Parathyroid adenoma (tissue), 2 donors: ENCODE data around the gene DIPK1B.

Experiments
- H2AFZ ChIP-seq: fragments of 300-600 bp; sonication (generic); one replicate; pipeline ENCODE4 v1.7.0; 2017; ENCODE audit warnings: antibody characterized with exemption, mild to moderate bottlenecking
- H3K27ac ChIP-seq: fragments of 300-600 bp; sonication (generic); one replicate; pipeline ENCODE4 v1.7.0; 2017
- H3K27me3 ChIP-seq: fragments of 300-600 bp; sonication (generic); one replicate; pipeline ENCODE4 v1.7.0; 2017; ENCODE audit warnings: low read length; ENCODE audit not compliant: control insufficient read depth, insufficient read depth
- H3K36me3 ChIP-seq: fragments of 300-600 bp; sonication (generic); one replicate; pipeline ENCODE4 v1.7.0; 2017; ENCODE audit warnings: low read length; ENCODE audit not compliant: control insufficient read depth, insufficient read depth
- H3K4me1 ChIP-seq: fragments of 300-600 bp; sonication (generic); one replicate; pipeline ENCODE4 v1.7.0; 2017; ENCODE audit warnings: control low read depth
- H3K4me2 ChIP-seq: fragments of 300-600 bp; sonication (generic); one replicate; pipeline ENCODE4 v1.7.0; 2017; ENCODE audit warnings: low read length
- H3K4me3 ChIP-seq: fragments of 300-600 bp; sonication (generic); one replicate; pipeline ENCODE4 v1.7.0; 2017; ENCODE audit warnings: low read depth, low read length
- H3K79me2 ChIP-seq: fragments of 300-600 bp; sonication (generic); one replicate; pipeline ENCODE4 v1.7.0; 2017; ENCODE audit warnings: control low read depth
- H3K9ac ChIP-seq: fragments of 300-600 bp; sonication (generic); one replicate; pipeline ENCODE4 v1.7.0; 2017; ENCODE audit warnings: mild to moderate bottlenecking
- H3K9me3 ChIP-seq: fragments of 300-600 bp; sonication (generic); one replicate; pipeline ENCODE4 v1.7.0; 2017; ENCODE audit warnings: low read length; ENCODE audit not compliant: control insufficient read depth
- TF ChIP-seq, protein P1 (sequence below): fragments of 300-600 bp; sonication (generic); IDR thresholded peaks from one replicate; pipeline ENCODE4 v1.7.0; 2017; ENCODE audit warnings: antibody characterized with exemption, mild to moderate bottlenecking
- donor health status: primary hyperparathyroidism.

The DIPK1B gene

DNA sequence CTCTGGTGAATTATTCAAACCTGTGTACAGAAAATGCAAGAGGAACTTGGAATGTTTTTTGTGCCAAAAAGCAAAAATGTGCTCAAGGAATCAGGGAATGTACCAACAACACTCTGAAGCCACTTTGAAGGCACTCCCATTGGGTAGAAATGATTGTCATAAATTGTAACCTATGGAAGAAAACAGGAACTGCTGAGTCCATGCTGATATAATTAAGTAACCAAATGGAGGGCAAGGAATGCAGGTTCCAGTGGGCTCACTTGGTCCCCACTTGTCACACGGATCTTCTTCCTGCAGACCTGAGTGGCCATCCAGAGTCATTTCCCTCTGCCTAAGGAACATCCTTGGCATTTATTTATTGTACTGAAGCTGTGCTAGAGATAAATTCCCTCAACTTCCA, 38.9 kb downstream of the DIPK1B start:
- Histone ChIP-seq H2AFZ (no peak overlapping the region), H3K27ac (no peak overlapping the region), H3K4me1 (no peaks in the 10 kb centered on the region), H3K36me3 (no peaks in the 10 kb centered on the region), H3K27me3 (no peaks in the 10 kb centered on the region), H3K79me2 (no peaks in the 10 kb centered on the region), H3K4me3 (no peak overlapping the region), H3K9ac (no peak overlapping the region), H3K9me3 (no peaks in the 10 kb centered on the region), H3K4me2 (no peak overlapping the region)
- TF ChIP-seq, protein P1, sequence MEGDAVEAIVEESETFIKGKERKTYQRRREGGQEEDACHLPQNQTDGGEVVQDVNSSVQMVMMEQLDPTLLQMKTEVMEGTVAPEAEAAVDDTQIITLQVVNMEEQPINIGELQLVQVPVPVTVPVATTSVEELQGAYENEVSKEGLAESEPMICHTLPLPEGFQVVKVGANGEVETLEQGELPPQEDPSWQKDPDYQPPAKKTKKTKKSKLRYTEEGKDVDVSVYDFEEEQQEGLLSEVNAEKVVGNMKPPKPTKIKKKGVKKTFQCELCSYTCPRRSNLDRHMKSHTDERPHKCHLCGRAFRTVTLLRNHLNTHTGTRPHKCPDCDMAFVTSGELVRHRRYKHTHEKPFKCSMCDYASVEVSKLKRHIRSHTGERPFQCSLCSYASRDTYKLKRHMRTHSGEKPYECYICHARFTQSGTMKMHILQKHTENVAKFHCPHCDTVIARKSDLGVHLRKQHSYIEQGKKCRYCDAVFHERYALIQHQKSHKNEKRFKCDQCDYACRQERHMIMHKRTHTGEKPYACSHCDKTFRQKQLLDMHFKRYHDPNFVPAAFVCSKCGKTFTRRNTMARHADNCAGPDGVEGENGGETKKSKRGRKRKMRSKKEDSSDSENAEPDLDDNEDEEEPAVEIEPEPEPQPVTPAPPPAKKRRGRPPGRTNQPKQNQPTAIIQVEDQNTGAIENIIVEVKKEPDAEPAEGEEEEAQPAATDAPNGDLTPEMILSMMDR, result no peak

DNA sequence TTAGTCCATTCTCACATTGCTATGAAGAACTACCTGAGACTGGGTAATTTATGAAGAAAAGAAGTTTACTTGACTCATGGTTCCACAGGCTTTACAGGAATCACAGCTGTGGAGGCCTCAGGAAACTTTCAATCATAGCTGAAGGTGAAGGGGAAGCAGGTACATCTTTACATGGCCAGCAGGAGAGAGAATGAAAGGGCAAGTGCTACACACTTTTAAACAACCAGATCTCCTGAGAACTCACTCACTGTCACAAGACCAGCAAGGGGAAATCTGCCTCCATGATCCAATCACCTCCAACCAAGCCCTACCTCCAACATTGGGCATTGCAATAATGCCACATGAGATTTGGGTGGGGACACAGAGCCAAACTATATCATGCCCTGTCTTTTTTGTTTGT, 39.4 kb downstream of the DIPK1B start:
- Histone ChIP-seq H3K9ac (no peak overlapping the region), H3K4me1 (no peaks in the 10 kb centered on the region), H3K4me3 (no peak overlapping the region), H3K36me3 (no peaks in the 10 kb centered on the region), H3K4me2 (no peak overlapping the region), H3K79me2 (no peaks in the 10 kb centered on the region), H3K9me3 (no peaks in the 10 kb centered on the region), H3K27me3 (no peaks in the 10 kb centered on the region), H3K27ac (no peak overlapping the region), H2AFZ (no peak overlapping the region)
- TF ChIP-seq, protein P1, result no peak

DNA sequence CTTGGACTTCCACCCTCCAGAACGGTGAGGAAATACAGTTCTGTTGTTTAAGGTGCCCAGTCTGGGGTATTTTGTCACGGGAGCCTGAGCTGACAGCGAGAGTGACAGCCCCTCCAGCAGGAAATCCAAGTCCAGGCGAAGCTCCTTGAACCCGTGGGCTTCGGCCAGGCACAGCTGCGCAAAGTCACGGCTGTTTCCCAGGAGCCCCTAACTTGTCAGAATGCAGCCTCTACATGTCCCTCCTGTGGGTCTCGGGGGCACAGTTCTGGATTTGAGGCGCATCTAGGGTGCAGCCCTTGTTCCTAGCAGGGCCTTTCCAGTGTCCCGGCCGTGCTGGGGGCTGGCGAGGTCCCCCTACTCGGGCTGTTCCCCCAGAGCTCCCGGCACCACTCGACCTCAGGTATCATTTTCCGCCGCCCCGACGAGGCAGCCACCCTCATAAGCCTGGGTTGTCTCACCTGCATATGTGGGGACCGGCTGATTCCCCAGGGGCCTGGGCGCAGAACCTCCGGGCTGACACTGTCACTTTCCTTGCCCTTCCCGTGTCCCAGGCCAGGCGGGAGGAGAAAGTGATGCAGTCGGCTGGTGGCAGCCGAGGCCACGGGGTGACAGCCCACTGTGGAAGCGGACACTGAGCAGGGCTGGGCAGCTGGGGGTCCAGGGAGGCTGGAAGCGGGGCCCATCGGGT, 41.1 kb downstream of the DIPK1B start:
- no peaks in the 10 kb centered on the region for H3K4me1 ChIP-seq
- H3K9me3 ChIP-seq, result no peaks in the 10 kb centered on the region
- no peak overlapping the region for H3K4me2 ChIP-seq

DNA sequence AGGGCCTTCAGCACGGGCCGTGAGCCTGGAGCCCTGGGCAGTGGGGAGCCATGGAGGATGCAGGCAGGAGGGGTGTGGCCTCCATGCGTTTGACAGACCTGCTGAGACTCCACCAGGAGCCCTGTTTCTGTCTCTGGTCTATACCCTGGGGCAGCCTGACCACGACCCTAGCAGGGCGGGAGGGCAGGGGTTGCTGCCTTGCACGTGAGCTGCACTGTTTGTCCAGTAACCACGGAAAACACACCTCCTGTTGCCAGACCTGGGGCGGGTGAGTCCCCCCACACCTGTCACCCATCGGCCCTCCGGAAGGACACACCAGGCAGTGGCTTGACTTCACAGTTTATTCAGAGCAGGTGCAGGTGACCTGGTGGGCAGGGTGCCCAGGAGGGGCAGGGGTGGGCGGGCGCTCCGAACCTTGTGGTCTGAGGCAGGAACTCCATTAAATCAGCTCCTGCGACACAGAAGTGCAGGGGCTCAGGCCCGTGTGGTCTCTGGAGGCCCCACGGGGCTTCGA, 41.7 kb downstream of the DIPK1B start:
- no peak overlapping the region for H2AFZ ChIP-seq
- no peak overlapping the region for H3K4me2 ChIP-seq
- H3K36me3 ChIP-seq, result no peaks in the 10 kb centered on the region
- no peaks in the 10 kb centered on the region for H3K27me3 ChIP-seq
- no peaks in the 10 kb centered on the region for H3K4me1 ChIP-seq
- no peak overlapping the region for H3K9ac ChIP-seq
- H3K27ac ChIP-seq, result no peak overlapping the region
- no peak overlapping the region for H3K4me3 ChIP-seq
- H3K9me3 ChIP-seq, result no peaks in the 10 kb centered on the region
- H3K79me2 ChIP-seq, result no peaks in the 10 kb centered on the region
- TF ChIP-seq, protein P1, result no peak

More for the DNA sequence above, 41.1 kb downstream of the DIPK1B start:
- TF ChIP-seq, protein P1, result no peak
- H3K36me3 ChIP-seq, result no peaks in the 10 kb centered on the region
- H3K4me3 ChIP-seq, result no peak overlapping the region
- H3K27me3 ChIP-seq, result no peaks in the 10 kb centered on the region
- no peak overlapping the region for H3K9ac ChIP-seq
- no peak overlapping the region for H2AFZ ChIP-seq
- no peaks in the 10 kb centered on the region for H3K79me2 ChIP-seq
- H3K27ac ChIP-seq, result no peak overlapping the region
